MV-4-11 (cell line): ENCODE data around the gene NLRP1.

ENCODE experiments used
- DNase-seq: peaks from one replicate; lab custom pipeline; 2025; lab: John Stamatoyannopoulos, UW

Gene NLRP1

DNA sequence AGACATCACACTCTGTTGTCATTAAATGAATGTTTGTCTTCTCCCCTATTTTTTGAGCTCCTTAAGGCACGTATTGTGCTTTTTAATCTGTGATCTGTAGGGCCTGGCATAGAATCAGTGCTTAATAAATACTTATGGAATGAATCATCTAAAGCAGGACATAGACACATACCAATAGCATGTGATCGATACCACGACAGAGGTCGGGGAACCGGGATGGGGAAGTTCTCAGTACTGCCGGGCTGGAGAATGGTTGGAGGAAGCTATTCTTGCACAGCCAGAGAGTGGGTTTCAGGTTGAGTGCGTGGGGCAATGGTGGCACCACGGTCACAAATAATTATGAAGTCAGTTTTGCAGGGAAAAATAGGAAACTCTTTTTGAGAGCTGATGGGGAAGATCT, 26.8 kb downstream of the NLRP1 start:
- DNase-seq: peak; percentile 49

DNA sequence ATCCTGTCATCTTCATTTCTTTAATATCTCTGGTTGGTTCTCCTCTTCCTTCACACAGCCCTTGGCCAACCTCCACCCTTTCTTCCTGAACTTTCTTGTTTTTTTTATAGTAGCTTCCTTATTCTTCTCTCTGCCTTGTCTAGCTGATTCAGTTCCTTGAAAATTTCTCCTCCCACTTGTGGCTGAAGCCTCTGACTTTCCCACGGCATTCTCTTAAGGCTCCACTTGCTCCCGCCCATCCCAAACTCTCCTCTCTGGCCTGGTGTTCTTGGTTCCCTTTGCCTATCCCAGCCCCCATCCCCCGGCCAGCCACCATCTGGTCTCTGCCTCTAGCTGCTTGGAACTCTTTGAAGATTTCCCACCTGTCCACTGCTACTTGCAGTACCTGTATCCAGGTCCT, 29.1 kb downstream of the NLRP1 start:
- DNase-seq: no peak

DNA sequence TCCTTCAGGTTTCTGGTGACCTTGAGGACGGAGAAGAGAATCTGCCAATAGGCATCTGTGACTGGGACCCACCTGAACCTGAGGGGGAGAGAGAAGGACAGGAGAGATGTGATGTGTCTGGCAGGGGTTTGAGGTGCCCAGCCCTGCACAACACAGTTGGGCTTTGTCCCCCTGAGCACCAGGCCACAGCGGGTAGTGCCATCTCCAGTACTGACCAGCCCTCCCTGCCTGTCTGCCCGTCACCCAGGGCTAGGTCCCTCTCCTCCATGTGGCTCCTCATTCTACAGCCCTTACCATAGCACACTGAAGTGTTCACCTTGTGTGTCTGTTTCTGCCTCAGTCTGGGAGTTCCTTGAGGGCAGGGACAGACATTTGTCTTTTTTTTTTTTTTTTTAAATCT, 30.8 kb downstream of the NLRP1 start:
- no peak for DNase-seq

DNA sequence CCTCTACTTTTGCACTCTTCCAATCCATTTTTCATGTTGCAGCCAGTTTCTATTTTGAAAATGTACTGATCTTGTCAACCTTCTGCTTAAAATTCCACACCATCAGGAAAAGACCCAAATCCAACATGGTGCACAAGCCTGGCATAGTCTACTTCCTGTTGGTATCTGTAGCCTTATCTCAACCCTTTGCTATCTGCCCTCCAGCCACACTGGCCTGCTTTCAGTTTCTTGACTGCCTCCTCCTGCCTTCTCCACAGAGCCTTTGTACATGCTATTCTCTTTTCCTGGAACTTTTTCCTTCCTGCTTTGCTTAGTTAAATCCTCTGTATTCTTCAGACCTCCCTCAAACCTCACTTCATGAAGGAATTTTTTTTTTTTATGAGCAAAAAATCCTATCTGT, 31.5 kb downstream of the NLRP1 start:
- DNase-seq: no peak

DNA sequence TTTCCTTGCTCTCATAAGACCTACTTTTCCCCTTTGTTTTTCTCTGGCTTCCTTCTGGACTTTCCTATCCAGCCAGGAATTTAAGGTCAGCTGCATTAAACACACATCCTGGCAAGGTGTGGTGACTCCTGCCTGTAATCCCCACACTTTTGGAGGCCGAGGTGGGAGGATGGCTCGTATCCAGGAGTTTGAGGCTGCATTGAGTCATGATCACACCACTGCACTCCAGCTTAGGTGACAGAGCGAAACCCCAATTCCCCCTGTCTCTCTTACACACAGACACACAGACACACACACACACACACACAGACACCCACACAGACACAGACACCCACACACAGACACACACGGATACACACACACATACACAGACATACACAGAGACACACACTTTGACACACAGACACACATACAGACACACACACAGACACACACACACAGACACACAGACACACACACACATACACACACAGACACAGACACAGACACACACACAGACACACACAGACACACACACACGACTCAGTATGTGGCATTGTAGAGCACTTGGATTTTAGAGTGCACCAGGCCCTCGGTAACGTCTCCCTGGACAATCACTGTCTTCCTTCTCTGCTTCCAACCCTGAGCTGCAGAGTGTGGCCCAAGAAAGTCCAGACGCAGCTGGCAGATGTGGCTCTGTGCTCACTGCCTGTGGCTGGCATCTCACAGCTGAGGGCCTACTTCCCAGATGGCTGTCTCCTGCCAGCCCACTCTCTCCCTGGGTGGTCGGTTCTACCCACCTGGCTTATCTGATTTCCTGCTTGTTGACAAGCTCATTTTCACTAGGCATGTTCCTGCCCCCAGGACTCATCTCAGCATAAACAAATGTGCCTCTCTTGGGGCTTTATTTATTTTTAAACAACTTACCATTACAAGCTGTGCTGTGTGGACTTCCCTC, 39.0 kb downstream of the NLRP1 start:
- DNase-seq: no peak

DNA sequence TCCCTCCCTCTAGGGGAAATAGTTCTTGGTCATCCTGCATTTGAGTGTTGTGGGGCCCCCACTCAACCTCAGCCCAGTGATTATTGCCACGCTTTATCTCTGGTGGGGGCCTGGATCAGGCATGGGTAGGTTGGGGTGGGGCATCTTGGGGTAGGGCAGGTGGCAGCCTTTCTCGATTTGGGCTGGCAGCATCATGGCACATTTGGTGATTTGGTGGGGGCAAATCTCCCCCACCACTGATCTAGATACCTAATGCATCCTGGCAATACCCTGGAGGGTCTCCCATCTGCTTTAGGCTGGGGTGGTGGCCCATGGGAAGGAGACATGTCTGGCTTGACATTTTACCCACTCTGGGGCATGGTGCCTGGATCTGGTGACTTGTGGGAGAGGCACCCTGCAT, 40.2 kb downstream of the NLRP1 start:
- no peak for DNase-seq

DNA sequence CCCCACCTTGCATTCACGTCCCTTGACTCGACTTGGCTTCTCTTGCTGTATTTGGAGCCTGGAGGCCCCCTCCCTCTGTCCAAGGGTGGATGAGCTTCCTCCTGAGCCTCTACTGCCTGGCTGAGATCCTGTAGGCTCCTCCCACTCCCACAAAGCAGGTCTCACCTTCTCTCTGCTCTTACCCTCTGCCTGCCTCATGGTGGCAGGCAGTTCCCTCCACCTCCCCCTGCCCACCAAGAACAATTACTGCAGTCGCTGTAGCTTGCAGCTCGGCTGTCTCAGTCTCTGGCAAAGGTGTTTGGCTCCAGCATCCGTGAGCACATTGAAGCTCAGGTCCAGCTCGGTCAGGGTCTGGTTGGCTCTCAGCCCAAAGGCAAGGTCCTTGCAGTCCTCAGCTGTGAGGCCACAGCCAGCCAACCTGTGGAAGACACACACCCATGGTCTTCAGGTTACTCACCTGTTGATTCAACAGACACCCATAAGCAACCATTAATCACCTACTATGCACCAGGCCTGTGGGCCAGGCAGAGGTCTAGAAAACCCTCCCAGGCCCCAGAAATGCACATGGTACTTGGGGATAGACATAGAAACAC, 42.6 kb downstream of the NLRP1 start:
- no peak for DNase-seq

DNA sequence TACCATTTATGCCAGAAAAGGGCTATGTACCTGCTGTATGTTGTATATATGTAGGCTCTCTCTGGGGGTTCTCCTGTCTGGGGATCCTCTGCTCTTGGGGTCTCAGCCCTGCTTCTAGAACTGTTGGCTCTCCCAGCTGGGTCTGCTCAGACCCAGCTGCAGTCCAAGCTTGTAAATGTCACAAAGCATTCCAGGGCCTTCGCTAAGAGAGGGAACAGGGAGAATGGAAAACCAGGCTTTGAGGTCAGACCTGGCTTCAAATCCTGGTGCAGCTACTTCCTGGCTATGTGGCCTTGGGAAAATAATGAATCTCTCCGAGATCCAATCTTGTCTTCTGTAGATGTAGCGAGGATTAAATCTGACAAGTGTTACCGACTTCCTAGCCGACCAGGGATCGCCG, 44.0 kb downstream of the NLRP1 start:
- no peak for DNase-seq

DNA sequence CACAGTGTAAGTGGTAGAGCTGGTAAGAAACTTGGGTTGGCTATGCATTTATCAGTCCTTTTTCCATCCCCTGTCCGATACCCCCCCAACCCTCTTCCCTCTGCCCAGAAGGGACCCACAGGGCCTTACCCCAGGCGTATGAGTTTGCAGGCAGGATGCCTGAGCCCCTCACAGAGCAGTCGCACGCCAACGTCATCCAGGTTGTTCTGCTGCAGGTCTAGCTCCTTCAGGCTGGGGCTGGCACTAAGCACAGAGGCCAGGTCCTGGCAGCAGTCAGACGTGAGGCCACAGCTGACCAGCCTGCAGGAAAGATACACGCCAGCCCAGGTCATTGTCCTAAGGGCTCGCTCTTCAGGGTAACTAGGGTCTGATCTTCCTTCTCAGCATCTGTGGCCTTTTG, 45.0 kb downstream of the NLRP1 start:
- DNase-seq: no peak

DNA sequence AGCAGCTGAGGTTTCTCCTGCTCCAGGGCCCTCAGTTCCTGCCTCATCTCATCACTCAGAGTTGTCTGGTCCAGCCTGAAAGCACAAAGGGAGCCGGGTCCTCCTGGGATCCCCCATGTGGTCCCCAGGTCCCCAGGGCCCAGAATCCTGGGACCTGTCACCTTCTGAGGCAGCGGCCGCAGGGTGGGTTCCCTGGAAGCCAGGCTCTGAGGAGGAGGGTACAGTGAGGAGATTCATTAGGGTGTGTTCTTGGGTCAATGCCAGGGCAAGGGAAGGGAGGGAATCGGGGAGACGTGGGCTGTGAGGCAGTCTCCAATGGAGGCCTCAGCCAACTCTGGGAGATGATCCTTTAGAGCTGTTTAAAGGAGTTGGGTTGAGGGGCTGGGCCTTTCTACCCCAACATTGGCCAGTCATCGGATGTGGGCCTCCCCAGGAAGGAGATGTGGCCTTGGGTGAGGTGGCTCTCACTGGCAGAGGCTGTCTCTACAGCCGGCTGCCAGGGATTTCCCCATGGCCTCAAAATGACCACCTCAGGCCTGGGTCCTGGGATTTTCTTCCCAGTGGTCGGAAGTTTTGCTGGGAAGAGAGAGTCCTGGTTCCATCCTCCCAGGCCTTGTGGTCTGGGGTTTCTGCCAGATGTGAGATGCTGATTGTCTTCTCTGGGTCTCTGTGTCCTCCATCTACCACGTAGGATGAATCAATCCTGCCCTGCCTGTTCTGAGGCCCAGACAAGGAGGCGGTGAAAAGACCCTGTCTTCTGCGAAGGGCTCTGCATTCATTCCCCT, 47.3 kb downstream of the NLRP1 start:
- DNase-seq: no peak

DNA sequence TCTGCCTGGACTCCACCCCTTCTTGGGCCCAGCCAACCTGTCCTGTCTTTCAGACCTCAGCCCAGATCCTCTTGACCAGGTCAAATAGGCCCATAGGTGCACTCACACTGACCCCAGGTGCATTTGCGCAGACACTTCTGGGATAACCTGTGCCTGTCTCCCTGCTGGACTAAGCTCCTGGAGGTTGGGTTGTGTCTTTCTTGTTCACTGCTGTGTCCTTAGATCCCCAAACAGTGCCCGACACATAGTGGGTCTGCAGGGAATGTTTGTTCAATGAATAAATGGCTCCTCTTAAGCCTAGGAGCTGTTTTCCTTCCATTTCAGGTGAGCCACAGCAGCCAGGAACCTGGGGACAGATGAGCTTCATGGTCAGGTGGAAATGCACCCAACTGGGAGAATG, 48.9 kb downstream of the NLRP1 start:
- no peak for DNase-seq

DNA sequence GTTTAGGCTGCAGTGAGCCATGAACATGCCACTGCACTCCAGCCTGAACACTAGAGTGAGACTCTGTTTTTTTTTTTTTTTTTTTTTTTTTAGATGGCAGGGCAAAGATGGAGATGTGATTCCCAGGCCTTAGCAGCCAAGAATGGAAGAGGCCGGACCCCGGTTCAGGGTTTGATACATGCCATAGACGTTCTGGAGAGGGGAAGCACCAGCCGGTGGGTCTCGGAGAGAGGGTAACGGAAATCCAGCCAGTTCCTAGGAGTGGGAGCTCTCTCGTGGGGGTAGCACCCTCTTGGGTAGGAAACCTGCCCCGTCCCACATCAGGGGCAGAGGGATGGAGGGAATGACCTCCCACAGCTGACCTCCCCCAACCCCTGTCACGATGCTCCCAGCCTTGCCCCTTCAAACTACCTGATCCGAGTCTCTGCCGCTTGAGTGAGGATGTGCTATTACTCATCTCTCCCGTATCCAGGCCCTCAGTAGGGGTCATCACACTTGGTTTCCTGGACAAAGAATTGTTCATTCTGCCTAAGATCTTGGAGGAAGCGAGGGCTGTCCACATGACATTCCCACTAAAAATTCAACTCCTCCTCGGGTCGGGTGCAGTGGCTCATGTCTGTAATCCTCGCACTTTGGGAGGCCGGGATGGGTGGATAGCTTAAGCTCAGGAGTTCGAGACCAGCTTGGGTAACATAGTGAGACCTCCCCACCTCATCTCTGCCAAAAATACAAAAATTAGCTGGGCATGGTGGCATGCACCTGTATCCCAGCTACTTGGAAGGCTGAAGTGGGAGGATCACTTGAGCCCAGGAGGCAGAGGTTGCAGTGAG, 50.6 kb downstream of the NLRP1 start:
- DNase-seq: no peak

DNA sequence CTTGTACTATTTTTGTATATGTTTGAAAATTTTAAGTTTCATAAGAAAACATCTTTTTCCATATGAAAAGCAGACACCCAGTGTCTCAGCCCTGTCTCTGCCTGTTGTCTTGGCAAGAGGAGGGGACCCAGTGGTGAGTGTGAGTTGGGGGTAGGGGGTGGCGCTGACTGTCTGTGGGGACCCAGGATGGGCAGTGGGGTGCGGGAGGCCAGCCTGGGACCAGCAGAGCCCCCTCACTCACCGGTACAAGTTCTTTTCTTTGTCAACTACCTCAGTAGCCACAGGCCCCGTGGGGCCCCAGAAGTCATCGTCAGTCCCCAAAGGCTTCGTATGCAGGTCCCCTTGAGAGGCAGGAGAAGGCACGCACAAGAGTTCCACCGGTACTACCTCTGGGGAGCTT, 51.7 kb downstream of the NLRP1 start:
- DNase-seq: no peak

DNA sequence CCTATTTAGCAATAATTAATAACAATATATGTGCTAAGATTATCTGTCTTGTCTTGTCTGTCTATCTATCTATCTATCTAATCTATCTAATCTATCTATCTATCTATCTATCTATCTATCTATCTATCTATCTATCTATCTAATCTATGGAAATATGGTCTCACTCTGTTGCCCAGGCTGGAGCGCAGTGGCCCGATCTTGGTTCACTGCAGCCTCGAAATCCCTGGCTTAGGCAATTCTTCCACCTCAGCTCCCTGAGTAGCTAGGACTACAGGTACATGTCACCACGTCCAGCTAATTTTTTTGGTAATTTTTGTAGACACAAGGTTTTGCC, 53.3 kb downstream of the NLRP1 start:
- DNase-seq: no peak

DNA sequence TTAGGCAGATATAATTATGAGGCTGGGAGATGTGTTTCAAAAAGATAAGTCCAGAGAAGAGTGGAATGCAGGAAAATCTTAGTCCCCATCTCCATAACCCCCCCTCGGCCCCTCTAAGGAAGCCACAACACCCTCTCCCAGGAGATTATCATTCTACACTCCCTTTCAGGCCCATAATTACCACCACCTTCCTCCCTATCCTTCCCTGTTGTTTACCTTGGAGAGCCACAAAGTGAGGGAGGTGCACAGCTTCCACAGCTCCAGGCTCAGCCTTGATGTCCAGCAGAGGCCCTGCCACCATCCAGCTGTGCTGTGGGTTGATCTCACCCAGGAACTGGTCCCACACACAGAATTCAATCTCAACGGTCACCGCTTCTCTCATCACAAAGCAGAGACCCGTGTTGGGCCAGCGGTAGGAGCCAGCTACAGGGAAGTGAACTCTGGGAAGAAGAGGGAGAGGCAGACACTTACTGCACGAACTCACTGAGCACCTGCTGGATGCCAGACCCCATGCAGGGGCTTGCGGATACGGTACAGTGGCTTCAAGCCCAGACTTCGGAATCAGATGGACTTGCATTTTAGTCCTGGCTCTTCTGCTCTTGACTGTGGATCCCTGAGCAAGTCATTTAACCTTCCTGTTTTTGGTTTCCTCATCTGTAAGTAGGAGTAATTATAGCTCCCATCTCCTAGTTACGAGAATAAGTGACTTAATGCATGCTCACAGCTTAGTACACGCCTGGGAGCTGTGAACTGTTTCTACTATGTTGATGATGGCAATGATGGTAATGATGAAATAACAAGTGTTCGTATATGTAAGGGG, 53.8 kb downstream of the NLRP1 start:
- peak; percentile 52 for DNase-seq

DNA sequence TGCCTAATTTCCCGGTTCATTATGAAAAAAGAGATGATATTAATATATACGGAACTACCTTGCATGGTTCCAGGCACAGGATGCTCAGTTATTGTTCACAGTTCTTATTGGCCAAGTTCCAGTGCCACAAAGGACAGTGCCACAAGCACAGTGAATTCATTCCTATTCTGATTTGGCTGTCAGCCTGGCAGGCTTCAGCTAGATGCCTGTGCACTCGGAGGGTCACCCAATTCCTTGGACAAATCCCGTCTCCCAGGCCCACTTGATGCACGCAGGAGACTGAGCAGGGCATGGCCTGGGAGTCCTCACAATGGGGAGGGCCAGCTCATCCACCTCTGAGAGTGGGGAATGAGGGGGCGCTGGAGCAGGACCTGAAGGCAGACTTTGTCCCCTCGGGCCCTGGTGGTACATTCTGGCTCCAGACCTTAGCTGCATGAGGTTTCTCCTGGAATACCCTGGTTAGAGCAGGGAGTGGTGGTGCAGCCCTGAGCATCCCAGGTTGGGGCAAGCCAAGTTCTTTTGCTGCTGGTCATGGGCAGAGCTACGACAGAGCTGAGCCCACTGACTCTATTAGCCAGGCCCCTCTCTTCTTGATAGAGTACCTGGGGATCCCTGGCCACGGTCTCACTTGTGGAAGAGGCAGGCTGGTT, 56.6 kb downstream of the NLRP1 start:
- no peak for DNase-seq

DNA sequence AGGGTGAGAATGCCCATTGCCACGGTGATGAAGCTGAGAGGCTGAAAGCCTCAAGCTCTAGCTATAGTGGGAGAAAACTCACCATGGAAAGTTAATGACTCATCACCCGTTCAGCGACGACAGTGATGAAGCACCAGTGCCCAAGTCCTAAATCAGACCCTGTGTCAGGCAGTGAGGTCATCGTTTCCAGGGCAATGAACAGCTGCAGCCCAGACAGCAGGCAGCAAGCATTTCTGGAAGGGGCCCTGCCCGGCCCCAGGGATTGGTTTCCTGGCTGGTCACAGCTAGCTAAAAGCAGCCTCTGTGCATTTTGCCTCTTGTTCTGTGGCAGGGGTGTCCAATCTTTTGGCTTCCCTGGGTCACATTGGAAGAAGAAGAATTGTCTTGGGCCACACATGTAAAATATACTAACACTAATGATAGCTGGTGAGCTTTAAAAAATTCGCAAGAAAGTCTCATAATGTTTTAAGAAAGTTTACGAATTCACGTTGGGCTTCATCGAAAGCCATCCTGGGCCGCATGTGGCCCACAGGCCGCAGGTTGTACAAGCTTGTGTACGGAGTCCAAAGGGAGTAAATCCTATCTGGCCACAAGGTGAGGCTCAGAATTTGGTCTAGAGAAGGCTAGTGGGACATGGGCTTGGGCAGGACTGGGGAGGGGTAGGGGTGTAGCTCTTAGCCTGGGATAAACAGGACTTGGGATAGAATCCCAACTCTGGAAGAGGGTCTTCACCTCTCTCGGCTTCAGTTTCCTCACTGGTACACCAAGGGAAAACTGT, 57.3 kb downstream of the NLRP1 start:
- peak; percentile 98 for DNase-seq

DNA sequence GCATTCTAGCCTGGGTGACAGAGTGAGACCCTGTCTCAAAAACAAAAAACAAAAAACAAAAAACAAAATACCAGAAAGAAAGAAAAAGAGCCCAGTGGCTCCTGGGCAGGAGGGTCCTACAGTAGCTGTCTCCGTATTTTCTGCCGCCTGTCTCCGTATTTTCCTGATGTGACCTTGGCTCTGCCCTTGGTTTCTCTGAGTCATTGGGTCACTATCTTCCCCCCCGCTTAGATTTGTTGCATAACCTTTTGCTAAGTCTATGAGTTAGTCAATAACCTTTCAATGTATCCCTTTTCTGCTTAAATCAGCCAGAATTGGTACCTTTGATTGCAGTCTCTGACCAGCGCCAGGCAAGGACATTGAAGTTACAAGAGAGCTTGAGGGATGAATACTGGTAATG, 61.1 kb downstream of the NLRP1 start:
- DNase-seq: no peak

DNA sequence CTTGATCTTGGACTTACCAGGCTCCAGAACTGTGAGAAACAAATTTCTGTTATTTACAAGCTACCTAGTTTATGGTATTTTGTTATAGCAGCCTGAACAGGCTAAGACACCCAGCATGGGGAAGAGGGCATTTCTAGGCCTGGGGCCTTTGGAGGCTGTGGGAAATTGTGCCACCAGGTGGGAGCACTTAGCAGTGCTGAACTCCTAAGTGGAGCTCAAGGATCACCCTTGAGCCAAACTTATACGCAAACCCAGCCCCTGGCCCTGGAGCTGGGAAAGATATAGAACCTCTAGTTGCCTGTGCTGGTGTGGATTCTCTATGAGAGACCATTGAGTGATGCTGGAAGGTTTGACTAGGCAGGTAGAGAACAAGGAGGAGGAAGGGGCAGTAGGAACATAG, 61.8 kb downstream of the NLRP1 start:
- DNase-seq: no peak
